Activated naive CD4-positive, alpha-beta T cell (primary cell): ENCODE results near the gene STRADB.
"Not testable (repeated sequence)": the region's sequence is repeated elsewhere in the genome, so short reads cannot be mapped to it uniquely, and the experiment has no call there.

Experiments used
- DNase-seq, 4 experiments: peaks; one replicate each; lab custom pipeline; 2025; lab: John Stamatoyannopoulos, UW

Gene STRADB

DNA sequence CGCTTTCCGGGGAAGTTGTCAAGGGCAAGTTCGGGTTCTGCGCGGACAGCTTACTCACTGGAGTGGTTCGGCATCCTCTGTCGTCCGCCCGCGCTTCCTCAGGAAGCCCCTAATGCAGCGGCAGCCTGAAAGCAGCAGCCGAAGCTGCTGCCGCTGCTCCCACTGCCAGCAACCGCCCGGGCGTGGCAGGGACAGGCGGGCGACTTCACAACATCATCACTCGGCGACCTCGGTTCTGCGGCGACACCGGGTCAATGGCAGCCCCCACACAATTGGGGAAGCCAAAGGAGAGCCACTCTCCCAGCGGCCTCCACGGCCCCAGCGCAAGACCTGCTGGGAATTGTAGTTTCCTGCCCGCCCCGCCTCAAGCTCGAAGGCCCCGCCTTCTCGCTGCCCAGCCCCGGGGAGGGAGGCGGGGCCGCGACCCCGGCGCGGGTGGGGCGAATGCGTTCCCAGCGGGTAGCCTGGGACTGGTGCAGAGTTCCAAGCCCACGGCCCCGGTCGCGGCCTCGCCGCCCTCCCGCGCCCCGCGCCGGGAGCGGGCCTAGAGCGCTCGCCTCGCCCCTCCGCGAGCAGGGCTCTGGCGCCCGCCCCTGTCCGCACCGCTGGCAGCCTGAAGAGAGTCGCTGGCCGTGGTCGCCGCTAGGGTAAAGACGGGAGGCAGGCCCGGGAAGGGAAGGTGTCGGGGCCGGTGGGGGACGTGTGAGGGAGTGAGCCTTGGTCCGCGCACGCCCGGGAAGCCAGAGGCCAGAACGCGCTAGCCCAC is at the start of gene STRADB, which contains the start of gene TRAK2:
TSS of gene STRADB (plus strand) at position 449 of the 766 bp plus-strand sequence. CDS start 3,101 bp downstream, outside the sequence.
TSS of gene TRAK2 (minus strand) at position 167 of the 766 bp plus-strand sequence. CDS start 30,951 bp downstream, outside the sequence.
- DNase-seq = peak; percentile 84 to 89 (median 88)

- DNase-seq = no peak
These were observed 49.7 kb upstream of the STRADB start for GRCh38 chr2:201401815-201402214.

GRCh38 chr2:201402651-201403562 is 48.6 kb upstream of the STRADB start:
- no peak for DNase-seq

- no peak for DNase-seq
These were observed 47.7 kb upstream of the STRADB start for GRCh38 chr2:201403880-201404279.

DNA sequence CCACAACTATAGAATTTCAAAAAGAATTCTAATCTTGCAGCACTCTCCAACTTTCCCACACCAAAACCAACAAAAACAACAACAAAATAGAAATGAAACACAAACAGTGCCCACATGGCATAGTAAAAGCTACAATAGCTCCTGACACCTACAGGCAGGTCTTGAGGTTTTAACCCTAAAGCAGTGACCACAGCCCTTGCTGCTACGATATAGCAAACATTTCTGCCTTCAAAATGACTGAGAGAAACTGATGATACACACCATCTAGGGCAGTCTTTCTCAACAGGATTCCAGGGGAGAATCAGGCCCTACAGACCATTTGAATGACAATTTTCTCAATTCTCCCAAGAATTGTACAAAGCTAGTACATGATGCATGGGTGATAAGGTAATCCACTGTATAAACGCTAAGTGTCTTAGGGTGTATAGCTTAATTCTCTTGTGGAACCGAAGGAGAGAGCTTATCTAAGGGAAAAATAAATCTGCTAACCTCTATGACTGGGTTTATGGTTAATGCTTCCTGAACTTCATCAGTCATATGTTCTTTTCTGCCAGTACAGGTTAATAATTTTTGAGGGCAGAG is 46.8 kb upstream of the STRADB start:
- no peak for DNase-seq

- no peak for DNase-seq
These were observed 45.4 kb upstream of the STRADB start for GRCh38 chr2:201406077-201406662.

- DNase-seq = no peak
These were observed 44.3 kb upstream of the STRADB start for GRCh38 chr2:201407265-201407664.

GRCh38 chr2:201408931-201409330 is 42.6 kb upstream of the STRADB start:
- DNase-seq = no peak

DNA sequence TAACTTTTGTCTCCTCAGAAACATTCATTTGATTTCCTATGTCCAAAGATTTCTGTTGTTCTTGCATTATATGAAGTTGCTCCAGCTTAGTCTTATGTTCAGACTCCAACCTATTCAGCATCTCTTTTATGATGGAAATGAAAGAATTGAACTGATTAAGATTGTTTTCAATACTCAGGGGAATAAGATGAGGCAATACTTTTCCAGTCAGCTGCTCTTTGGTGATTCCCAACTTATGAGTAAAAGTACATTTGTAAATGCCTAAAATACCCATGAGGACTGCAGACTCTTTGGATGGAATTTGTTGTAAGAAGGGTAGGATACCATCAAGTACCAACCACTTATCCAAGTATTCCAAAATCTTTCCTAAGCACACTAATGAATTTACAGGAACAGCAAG is 40.1 kb upstream of the STRADB start:
- DNase-seq = no peak

DNA sequence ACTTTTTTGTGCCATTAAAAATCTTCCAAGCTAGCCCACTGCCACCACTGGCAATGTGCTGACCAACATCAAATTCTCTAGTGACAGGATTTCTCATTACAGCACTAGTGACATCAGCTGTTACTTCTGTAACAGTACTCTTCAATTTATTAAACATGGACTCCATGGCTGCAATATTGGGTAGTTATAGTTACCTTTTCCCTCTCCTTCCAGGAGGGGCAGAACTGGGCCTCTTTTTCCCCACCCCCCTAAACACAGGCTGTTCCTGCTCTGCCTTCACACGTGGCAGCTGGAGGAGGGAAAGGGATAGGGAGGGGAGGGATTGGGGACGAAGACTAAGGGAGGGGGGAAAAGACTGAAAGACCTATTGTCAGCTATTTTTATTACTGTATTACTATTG is 38.4 kb upstream of the STRADB start:
- no peak for DNase-seq

GRCh38 chr2:201413552-201413951 is 38.0 kb upstream of the STRADB start:
- DNase-seq = no peak

DNA sequence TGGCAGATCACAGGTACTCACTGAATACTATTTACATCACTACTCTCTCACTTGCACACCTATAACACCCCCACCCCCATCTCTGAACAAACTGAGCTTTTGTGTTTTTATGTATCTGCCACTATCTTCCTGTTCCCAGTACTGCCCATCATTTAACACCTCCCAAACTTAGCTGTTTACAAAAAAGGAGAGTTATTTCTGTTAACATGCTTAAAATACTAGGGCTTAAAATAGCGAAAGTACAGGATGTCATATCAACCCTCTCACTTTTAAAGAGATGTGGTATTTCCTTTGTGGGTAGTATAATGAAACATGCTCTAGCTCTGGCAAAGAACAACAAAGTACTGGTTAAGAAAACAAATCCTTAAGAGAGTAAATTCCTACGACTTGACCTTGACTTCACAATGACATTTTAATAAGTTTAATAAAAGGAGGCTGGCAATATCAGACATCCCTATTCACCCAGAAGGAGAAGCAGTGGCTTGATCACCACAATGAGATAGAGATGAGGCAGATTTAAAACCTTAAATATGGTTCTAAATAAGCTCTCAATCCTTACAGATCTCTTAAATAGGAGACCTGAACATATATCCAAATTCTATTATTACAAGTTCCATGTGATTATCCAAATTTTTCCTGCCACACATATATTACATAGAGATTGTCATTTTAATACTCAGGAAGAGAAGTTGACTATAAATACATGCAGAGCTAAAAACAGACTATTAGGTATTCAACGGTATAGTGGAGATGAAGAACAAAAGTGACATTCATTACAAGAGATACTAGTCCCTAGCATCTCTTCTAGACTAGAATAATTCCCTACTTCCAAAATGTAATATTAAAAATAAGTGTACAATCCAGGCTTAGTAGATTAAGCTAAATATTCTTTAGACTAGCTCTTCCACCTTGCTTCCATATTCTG is 37.2 kb upstream of the STRADB start:
- no peak for DNase-seq

DNA sequence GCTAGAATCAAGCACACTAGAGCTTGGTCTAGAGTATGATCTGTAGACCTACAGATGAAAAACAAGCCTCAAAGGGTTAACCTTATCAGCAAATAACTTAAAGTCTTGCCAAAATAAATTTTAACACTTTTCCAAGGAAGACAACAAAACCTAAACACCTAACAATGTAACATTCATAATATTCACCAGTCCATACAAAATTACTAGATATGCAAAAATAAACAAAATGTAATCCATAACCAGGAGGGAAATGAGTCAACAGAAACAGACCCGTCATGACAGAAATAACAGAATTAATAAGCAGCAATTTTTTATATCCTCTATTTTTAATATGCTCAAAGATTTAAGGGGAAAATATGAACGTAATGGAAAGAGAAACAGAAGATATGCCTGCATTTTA is 36.4 kb upstream of the STRADB start:
- DNase-seq = no peak

DNA sequence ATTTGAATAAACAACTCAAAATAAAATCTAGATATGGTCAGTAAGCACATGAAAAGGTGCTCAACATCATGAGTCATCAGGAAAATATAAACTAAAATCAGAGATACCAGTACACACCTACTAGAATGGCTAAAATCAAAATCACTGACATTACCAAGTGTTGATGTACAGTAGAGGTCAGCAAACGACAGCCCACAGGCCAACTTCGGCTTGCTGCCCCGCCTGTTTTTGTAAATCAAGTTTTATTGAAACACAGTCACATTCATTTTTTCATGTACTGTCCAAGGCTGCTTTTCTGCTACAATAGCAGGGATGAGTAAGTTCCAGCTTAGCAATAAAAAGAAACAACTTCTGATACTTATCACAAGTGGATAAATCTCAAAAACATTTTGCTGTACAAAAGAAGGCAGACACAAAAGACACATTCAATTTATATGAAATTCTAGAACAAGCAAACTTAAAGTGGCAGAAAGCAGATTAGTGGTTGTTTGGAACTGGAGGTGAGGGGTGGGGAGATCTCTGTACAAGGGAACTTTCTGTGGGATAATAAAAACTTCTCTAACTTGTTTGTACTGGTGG is 32.4 kb upstream of the STRADB start:
- DNase-seq = no peak

GRCh38 chr2:201419986-201420385 is 31.6 kb upstream of the STRADB start:
- DNase-seq = no peak

GRCh38 chr2:201420442-201421113 is 31.0 kb upstream of the STRADB start:
- DNase-seq = no peak

DNA sequence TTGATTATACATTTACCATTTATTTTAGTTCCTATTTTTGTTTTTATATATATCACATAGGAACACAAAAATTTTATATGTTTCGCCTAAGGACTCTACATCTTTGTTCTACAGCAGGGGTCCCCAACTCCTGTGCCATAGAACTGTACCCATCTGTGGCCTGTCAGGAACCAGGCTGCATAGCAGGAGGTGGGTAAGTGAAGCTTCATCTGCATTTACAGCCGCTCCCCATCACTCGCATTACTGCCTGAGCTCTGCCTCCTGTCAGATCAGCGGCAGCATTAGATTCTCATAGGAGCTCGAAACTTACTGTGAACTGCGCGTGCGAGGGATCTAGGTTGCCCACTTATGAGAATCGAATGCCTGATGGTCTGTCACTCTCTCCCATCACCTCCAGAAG is 25.6 kb upstream of the STRADB start:
- DNase-seq = no peak

DNA sequence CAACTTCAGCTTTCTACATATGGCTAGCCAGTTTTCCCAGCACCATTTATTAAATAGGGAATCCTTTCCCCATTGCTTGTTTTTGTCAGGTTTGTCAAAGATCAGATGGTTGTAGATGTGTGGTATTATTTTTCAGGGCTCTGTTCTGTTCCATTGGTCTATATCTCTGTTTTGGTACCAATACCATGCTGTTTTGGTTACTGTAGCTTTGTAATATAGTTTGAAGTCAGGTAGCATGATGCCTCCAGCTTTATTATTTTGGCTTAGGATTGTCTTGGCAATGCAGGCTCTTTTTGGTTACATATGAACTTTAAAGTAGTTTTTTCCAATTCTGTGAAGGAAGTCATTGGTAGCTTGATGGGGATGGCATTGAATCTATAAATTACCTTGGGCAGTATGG is 23.2 kb upstream of the STRADB start:
- not testable (repeated sequence) for DNase-seq

GRCh38 chr2:201429835-201430234 is 21.7 kb upstream of the STRADB start:
- not testable (repeated sequence) for DNase-seq

DNA sequence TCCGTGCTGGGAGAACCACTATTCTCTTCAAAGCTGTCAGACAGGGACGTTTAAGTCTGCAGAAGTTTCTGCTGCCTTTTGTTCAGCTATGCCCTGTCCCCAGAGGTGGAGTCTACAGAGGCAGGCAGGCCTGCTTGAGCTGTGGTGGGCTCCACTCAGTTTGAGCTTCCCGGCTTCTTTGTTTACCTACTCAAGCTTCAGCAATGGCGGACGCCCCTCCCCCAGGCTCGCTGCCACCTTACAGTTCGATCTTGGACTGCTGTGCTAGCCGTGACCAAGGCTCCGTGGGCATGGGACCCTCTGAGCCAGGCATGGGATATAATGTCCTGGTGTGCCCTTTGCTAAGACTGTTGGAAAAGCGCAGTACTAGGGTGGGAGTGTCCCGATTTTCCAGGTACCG is 21.2 kb upstream of the STRADB start:
- DNase-seq = not testable (repeated sequence)
